ENCODE results near the gene C10orf90. TPM values are rescaled to one million over a fixed set of nuclear protein-coding genes. Genes with fewer than 3 reads are reported as not detected.

C10orf90 gene
- total and polyA plus RNA-seq, 2 donors (not counting 3 experiments of a cell fraction or from before 2014, with no cell fraction given) = not detected

GRCh38 chr10:126705951-126706565, 35.6 kb upstream of the C10orf90 start:
- intact Hi-C loops (cut with micrococcal nuclease) = no loop called here
- Histone ChIP-seq H3K4me1 (ENCODE audit: control insufficient read depth, extremely low read depth, insufficient read depth, low read length) (no peaks in the 10 kb centered on the region), H3K79me2 (ENCODE audit: control insufficient read depth, insufficient read depth, low read length) (no peaks in the 10 kb centered on the region), H3K36me3 (ENCODE audit: control insufficient read depth in 2 of 2, extremely low read depth in 1 of 2, insufficient read depth in 2 of 2, low read length in 2 of 2) (no peaks in the 10 kb centered on the region), H3K27me3 (ENCODE audit: control insufficient read depth in 2 of 2, insufficient read depth in 2 of 2, low read length in 2 of 2) (no peaks in the 10 kb centered on the region), H3K9me1 (replicated peaks; ENCODE audit: control insufficient read depth, extremely low read depth, insufficient read depth, low read length) (no peaks in the 10 kb centered on the region), H3K27ac (ENCODE audit: insufficient read depth, low read depth, low read length) (no peak overlapping the region), H4K20me1 (replicated peaks; ENCODE audit: control insufficient read depth, extremely low read depth, insufficient read depth, low read length) (no peaks in the 10 kb centered on the region), H3K4me3 (replicated peaks in 1 of 3; ENCODE audit: insufficient read depth in 1 of 3, low read depth in 1 of 3, low read length in 3 of 3) (no peak overlapping the region), H3K4me2 (ENCODE audit: insufficient read depth, low read length) (no peak overlapping the region), H3K9ac (replicated peaks; ENCODE audit: extremely low read depth, insufficient read depth, low read length) (no peak overlapping the region), H3K9me3 (replicated peaks; ENCODE audit: control insufficient read depth, insufficient read depth, low read length) (peaks cover 1% of the 10 kb centered on the region), H2AFZ (ENCODE audit: low read depth, low read length) (no peak overlapping the region)
- CTCF ChIA-PET = no interaction called here
- FAIRE-seq = no peak
- TF ChIP-seq FOS (IDR thresholded peaks at IDR 0.05; ENCODE audit: borderline replicate concordance, insufficient read depth, low read length) = no peak
- TF ChIP-seq POLR2A (IDR thresholded peaks at IDR 0.05; ENCODE audit: low read depth, low read length) = no peak
- TF ChIP-seq MAX (IDR thresholded peaks at IDR 0.05; ENCODE audit: insufficient read depth, insufficient read length) = no peak
- TF ChIP-seq JUN (IDR thresholded peaks at IDR 0.05; ENCODE audit: borderline replicate concordance, insufficient read depth, insufficient read length, low read depth) = no peak
- TF ChIP-seq POLR2AphosphoS5 (IDR thresholded peaks at IDR 0.05; ENCODE audit: insufficient read depth, low read depth, low read length) = no peak
- TF ChIP-seq MYC (IDR thresholded peaks at IDR 0.05; ENCODE audit: low read depth, low read length) = no peak
- no peak for TF ChIP-seq CTCF (IDR thresholded peaks at IDR 0.05; ENCODE audit: extremely low read depth in 1 of 2, insufficient read depth in 1 of 2, low read depth in 1 of 2, low read length in 2 of 2)
- TF ChIP-seq EZH2 (IDR thresholded peaks at IDR 0.05; ENCODE audit: borderline replicate concordance, low read depth, low read length, severe bottlenecking) = no peak
- no peak for TF ChIP-seq GATA2 (IDR thresholded peaks at IDR 0.05; ENCODE audit: insufficient read depth, insufficient read length, low read depth, low read length)
- DNase-seq (ENCODE audit: low read depth, low spot score) = no peak
- POLR2A ChIA-PET = no interaction called here
- dilution Hi-C loops (cut with MboI; ENCODE audit: extremely low pct_ligation_motif_present, low sequenced_read_pairs) = no loop called here
- BruUV-seq (replicated peaks) = no TSS peak
